GM12878 (cell line): ENCODE data around the gene YBX2.

ENCODE experiments used
- CHD2 ChIP-seq: IDR thresholded peaks from 2 replicates; pipeline ENCODE4 v1.6.1; 2011; ENCODE audit warnings: low read depth, low read length, improper control_type of control experiment, borderline replicate concordance
- EP300 ChIP-seq, 2 experiments: fragments of 150-350 bp in 1 of 2; IDR thresholded peaks; 2 replicates each; pipeline ENCODE4 v1.6.1; 2011 to 2012; ENCODE audit warnings: low read depth in 2 of 2, low read length in 2 of 2, borderline replicate concordance in 1 of 2, improper control_type of control experiment in 1 of 2, inconsistent platforms in 1 of 2; ENCODE audit not compliant: control insufficient read depth in 1 of 2
- HDGF ChIP-seq: fragments of 450-650 bp; IDR thresholded peaks from 2 replicates; pipeline ENCODE4 v1.6.1; 2016; ENCODE audit warnings: antibody characterized with exemption
- JUND ChIP-seq: IDR thresholded peaks from 2 replicates; pipeline ENCODE4 v1.6.1; 2012; ENCODE audit warnings: low read depth, mild to moderate bottlenecking, low read length, improper control_type of control experiment, moderate library complexity
- NRF1 ChIP-seq: conservative IDR thresholded peaks from 2 replicates; pipeline ENCODE4 v1.6.1; 2011; ENCODE audit warnings: mild to moderate bottlenecking, low read depth, low read length, improper control_type of control experiment
- SIX5 ChIP-seq: IDR thresholded peaks from 2 replicates; pipeline ENCODE4 v1.6.1; 2011; ENCODE audit warnings: mild to moderate bottlenecking, low read depth, low read length, moderate library complexity; ENCODE audit not compliant: severe bottlenecking
- SRF ChIP-seq, 2 experiments: IDR thresholded peaks; 2 replicates each; pipeline ENCODE4 v1.6.1; 2011; ENCODE audit warnings: low read depth in 2 of 2, low read length in 2 of 2, mild to moderate bottlenecking in 1 of 2, moderate library complexity in 1 of 2
- TBL1XR1 ChIP-seq: IDR thresholded peaks from 2 replicates; pipeline ENCODE4 v1.6.1; 2012; ENCODE audit warnings: low read depth, low read length, improper control_type of control experiment
- TCF12 ChIP-seq: IDR thresholded peaks from 2 replicates; pipeline ENCODE4 v1.6.1; 2011; ENCODE audit warnings: low read depth, mild to moderate bottlenecking, low read length
- YY1 ChIP-seq: IDR thresholded peaks from 2 replicates; pipeline ENCODE4 v1.6.1; 2011; ENCODE audit warnings: low read depth, mild to moderate bottlenecking, low read length
- ZBTB11 ChIP-seq: fragments of 450-650 bp; formaldehyde crosslinking; IDR thresholded peaks from 2 replicates; pipeline ENCODE4 v1.5.0; 2022; ENCODE audit warnings: mild to moderate bottlenecking, missing genetic modification characterization
- ZNF274 ChIP-seq: IDR thresholded peaks from one replicate; pipeline ENCODE4 v1.8.0; 2011; ENCODE audit not compliant: insufficient read length, insufficient read depth
- TF ChIP-seq, protein P1 (sequence below), 3 experiments: IDR thresholded peaks in 2 of 3; conservative IDR thresholded peaks in 1 of 3; 2 replicates each; pipeline ENCODE4 v1.5.1; 2011; ENCODE audit warnings: low read depth in 3 of 3, low read length in 3 of 3, mild to moderate bottlenecking in 3 of 3, control low read depth in 2 of 3, moderate library complexity in 2 of 3, inconsistent platforms in 1 of 3, mixed read lengths in 1 of 3; ENCODE audit not compliant: control insufficient read depth in 2 of 3, insufficient read depth in 1 of 3; ENCODE audit errors: extremely low read depth in 1 of 3
- TF ChIP-seq, protein P2 (sequence below): IDR thresholded peaks from 2 replicates; pipeline ENCODE4 v1.6.1; 2012; ENCODE audit warnings: low read length, inconsistent platforms

DNA sequence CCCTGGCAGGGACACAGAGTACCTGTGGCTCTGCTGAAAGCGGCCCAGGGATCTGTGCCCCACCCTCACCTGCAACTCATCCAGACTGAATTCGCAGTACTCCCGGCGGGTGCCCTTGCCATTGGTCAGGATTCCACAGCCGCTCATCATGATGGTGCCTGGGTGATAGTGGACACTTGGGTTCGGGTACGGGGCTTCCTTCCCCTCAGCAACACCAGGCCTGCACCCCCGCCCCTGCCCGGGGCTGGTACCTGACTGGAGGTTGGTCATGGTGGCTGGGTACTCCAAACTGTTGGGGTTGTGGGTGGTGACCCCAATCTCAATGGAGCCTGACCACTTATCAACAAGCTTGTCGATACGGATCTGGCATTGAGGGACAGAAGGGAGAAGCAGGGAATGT lies 31.7 kb upstream of the YBX2 start:
- TF ChIP-seq, protein P1, sequence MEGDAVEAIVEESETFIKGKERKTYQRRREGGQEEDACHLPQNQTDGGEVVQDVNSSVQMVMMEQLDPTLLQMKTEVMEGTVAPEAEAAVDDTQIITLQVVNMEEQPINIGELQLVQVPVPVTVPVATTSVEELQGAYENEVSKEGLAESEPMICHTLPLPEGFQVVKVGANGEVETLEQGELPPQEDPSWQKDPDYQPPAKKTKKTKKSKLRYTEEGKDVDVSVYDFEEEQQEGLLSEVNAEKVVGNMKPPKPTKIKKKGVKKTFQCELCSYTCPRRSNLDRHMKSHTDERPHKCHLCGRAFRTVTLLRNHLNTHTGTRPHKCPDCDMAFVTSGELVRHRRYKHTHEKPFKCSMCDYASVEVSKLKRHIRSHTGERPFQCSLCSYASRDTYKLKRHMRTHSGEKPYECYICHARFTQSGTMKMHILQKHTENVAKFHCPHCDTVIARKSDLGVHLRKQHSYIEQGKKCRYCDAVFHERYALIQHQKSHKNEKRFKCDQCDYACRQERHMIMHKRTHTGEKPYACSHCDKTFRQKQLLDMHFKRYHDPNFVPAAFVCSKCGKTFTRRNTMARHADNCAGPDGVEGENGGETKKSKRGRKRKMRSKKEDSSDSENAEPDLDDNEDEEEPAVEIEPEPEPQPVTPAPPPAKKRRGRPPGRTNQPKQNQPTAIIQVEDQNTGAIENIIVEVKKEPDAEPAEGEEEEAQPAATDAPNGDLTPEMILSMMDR (IDR thresholded peaks at IDR 0.05 in 2 of 3, conservative IDR thresholded peaks at IDR 0.05 in 1 of 3; ENCODE audit: control insufficient read depth in 2 of 3, extremely low read depth in 1 of 3, insufficient read depth in 1 of 3, low read depth in 3 of 3, low read length in 3 of 3): no peak
- TF ChIP-seq EP300 (IDR thresholded peaks at IDR 0.05; ENCODE audit: borderline replicate concordance in 1 of 2, control insufficient read depth in 1 of 2, low read depth in 2 of 2, low read length in 2 of 2): no peak
- no peak for TF ChIP-seq SRF (IDR thresholded peaks at IDR 0.05; ENCODE audit: low read depth in 2 of 2, low read length in 2 of 2)
- no peak for TF ChIP-seq ZBTB11 (CRISPR knock-in tag)
- no peak for TF ChIP-seq ZNF274
- no peak for TF ChIP-seq CHD2
- TF ChIP-seq SIX5: no peak
- TF ChIP-seq YY1: no peak
- TF ChIP-seq, protein P2, sequence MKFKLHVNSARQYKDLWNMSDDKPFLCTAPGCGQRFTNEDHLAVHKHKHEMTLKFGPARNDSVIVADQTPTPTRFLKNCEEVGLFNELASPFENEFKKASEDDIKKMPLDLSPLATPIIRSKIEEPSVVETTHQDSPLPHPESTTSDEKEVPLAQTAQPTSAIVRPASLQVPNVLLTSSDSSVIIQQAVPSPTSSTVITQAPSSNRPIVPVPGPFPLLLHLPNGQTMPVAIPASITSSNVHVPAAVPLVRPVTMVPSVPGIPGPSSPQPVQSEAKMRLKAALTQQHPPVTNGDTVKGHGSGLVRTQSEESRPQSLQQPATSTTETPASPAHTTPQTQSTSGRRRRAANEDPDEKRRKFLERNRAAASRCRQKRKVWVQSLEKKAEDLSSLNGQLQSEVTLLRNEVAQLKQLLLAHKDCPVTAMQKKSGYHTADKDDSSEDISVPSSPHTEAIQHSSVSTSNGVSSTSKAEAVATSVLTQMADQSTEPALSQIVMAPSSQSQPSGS: no peak
- TF ChIP-seq TBL1XR1: no peak
- no peak for TF ChIP-seq JUND
- no peak for TF ChIP-seq TCF12
- TF ChIP-seq NRF1: no peak
- TF ChIP-seq HDGF: no peak
